Left ventricle myocardium inferior (tissue), 1 donor: ENCODE results near the gene CLCN4. TPM values are rescaled to one million over a fixed set of nuclear protein-coding genes. Genes with fewer than 3 reads are reported as not detected.

Experiments
- DNase-seq: peaks from one replicate; pipeline ENCODE4 v3.0.0-alpha.2; 2020
- H3K27ac ChIP-seq: fragments of 200-600 bp; replicated peaks from 2 replicates; pipeline ENCODE4 v1.8.0; 2021
- H3K27me3 ChIP-seq: fragments of 200-600 bp; 2 replicates; pipeline ENCODE4 v1.8.0; 2021; ENCODE audit warnings: low read depth
- H3K36me3 ChIP-seq: fragments of 200-600 bp; 2 replicates; pipeline ENCODE4 v1.8.0; 2021
- H3K4me1 ChIP-seq: fragments of 200-600 bp; 2 replicates; pipeline ENCODE4 v1.8.0; 2021
- H3K4me3 ChIP-seq: fragments of 200-600 bp; 2 replicates; pipeline ENCODE4 v1.8.0; 2021; ENCODE audit warnings: mild to moderate bottlenecking, moderate library complexity
- H3K9me3 ChIP-seq: fragments of 200-600 bp; replicated peaks from 2 replicates; pipeline ENCODE4 v1.8.0; 2021
- CTCF ChIP-seq: fragments of 200-600 bp; IDR thresholded peaks from 2 replicates; pipeline ENCODE4 v1.8.0; 2021; ENCODE audit warnings: antibody characterized with exemption, mild to moderate bottlenecking, borderline replicate concordance
- intact Hi-C: fragments of 100-400 bp; cut with micrococcal nuclease; formaldehyde crosslinking; loops from one replicate; pipeline ENCODE4 v1.11.0; 2022
- total RNA-seq: library from RNA; stranded (reverse); fragmentation: NEBNext Ultra II Directional; extraction: Animal tissue kit (Norgen Biotek cat#: 25700); gene quantifications from one replicate; pipeline ENCODE4 v1.2.1, GENCODE V29; 2021
- donor health status: DM: no; HTN: yes; CAD: no; lungs with severe emphysema.

Gene CLCN4
- total RNA-seq, 1 donor from 2014 or later: 36.1 TPM

- Histone ChIP-seq H3K4me3 (no peak overlapping the region), H3K36me3 (no peaks in the 10 kb centered on the region), H3K27ac (no peak overlapping the region), H3K9me3 (no peaks in the 10 kb centered on the region), H3K4me1 (peaks cover 4% of the 10 kb centered on the region), H3K27me3 (no peaks in the 10 kb centered on the region)
- intact Hi-C loops: no loop called here
- no peak for DNase-seq
- no peak for TF ChIP-seq CTCF
Observed at GRCh38 chrX:10233173-10233572, 76.4 kb downstream of the CLCN4 start.

GRCh38 chrX:10233696-10234095 lies 76.9 kb downstream of the CLCN4 start:
- intact Hi-C loops: no loop called here
- TF ChIP-seq CTCF: no peak

DNA sequence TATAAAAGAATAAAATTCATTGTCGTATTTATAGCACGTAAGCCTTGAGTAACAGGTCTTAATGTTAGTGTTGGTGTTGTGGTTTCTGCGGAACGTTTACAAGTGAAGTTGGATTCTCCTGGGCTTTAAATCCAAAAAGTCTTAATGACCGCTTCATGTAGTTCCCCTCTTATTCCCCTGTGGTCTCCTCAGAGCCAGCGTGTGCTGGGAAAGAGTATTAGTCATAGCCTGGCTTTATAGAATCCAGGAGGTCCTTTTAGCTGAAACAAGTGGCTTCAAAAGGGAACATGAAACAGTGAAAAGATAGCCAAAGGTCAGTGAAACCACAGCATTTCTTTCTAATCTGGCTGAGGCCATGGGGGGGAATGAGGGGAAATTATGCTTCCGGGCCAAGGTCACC lies 79.1 kb downstream of the CLCN4 start:
- intact Hi-C loops: no loop called here
- no peak for DNase-seq
- Histone ChIP-seq H3K27me3 (no peaks in the 10 kb centered on the region), H3K4me1 (peaks cover 4% of the 10 kb centered on the region), H3K27ac (no peak overlapping the region), H3K4me3 (no peak overlapping the region), H3K9me3 (no peaks in the 10 kb centered on the region), H3K36me3 (no peaks in the 10 kb centered on the region)
- TF ChIP-seq CTCF: no peak

More at GRCh38 chrX:10233696-10234095, 76.9 kb downstream of the CLCN4 start:
- Histone ChIP-seq H3K27me3 (no peaks in the 10 kb centered on the region), H3K4me3 (no peak overlapping the region), H3K36me3 (no peaks in the 10 kb centered on the region), H3K27ac (no peak overlapping the region), H3K9me3 (no peaks in the 10 kb centered on the region), H3K4me1 (peaks cover 4% of the 10 kb centered on the region)
- DNase-seq: no peak

DNA sequence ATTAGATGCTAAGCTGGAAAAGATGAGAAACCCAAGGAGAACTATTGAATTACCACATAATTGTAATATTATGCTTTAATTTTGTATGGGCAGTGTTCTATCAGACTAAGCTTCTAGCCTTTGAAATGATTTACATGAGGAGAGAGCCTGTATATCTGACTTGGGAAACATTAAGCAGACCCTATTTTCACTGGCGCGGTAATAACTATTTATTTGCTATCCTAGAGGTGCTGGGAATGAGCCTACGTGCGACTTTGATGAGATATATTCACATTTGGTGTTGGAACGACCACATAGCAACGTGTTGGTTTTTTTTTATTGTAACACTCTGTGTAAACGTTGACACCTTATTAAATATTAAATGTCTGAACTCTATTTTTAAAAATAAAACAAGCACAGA lies 80.5 kb downstream of the CLCN4 start:
- DNase-seq: no peak
- Histone ChIP-seq H3K4me3 (no peak overlapping the region), H3K4me1 (peaks cover 4% of the 10 kb centered on the region), H3K27me3 (no peaks in the 10 kb centered on the region), H3K27ac (no peak overlapping the region), H3K9me3 (no peaks in the 10 kb centered on the region), H3K36me3 (no peaks in the 10 kb centered on the region)
- intact Hi-C loops: no loop called here
- TF ChIP-seq CTCF: no peak

DNA sequence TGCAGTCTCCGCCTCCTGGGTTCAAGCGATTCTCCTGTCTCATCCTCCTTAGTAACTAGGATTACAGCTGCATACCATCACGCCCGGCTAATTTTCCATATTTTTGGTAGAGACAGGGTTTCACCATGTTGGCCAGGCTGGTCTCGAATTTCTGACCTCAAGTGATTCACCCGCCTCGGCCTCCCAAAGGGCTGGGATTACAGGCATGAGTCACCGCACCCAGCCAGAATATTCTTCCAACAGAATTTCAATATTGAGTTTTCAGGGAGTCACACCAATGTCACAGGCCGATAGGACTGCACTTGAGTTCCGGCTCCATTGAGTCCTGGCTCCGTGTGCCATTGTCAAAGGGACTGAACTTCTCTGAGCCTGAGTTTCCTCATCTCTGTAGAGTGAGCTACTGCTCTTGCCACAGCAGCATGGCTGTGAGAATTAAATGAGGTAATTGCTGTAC lies 82.9 kb downstream of the CLCN4 start:
- DNase-seq: no peak
- no peak overlapping the region for H3K27ac ChIP-seq

More for the DNA sequence above, 82.9 kb downstream of the CLCN4 start:
- H3K4me3 ChIP-seq: no peak overlapping the region
- H3K9me3 ChIP-seq: no peaks in the 10 kb centered on the region
- H3K36me3 ChIP-seq: no peaks in the 10 kb centered on the region
- H3K4me1 ChIP-seq: no peaks in the 10 kb centered on the region
- intact Hi-C loops: no loop called here
- no peak for TF ChIP-seq CTCF
- no peaks in the 10 kb centered on the region for H3K27me3 ChIP-seq
